C4-2B (cell line): ENCODE measurements around the gene RSRC1.

Experiments used
- ZFX ChIP-seq: fragments of 450-650 bp; IDR thresholded peaks from 2 replicates; pipeline ENCODE4 v1.6.1; 2017
- TF ChIP-seq, protein P1 (sequence below): fragments of 450-650 bp; conservative IDR thresholded peaks from 2 replicates; pipeline ENCODE4 v1.5.1; 2017; ENCODE audit warnings: mild to moderate bottlenecking

DNA sequence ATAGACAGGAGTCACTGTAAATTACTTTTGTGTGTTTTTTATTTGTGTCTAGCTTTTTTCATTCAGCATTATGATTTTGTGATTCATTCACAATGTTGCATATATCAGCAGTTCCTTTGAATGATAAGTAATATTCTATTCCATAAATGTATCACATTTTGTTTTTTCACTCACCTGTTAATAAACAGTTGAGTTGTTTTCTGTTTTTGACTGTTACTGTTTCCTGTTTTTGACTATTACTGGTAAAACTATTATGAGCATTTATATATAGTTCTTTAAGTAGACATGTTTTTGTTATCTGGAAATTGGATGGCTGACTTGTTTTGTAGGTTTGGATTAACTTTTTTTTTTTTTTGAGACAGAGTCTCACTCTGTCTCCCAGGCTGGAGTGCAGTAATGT is 138.4 kb downstream of the RSRC1 start:
- TF ChIP-seq, protein P1, sequence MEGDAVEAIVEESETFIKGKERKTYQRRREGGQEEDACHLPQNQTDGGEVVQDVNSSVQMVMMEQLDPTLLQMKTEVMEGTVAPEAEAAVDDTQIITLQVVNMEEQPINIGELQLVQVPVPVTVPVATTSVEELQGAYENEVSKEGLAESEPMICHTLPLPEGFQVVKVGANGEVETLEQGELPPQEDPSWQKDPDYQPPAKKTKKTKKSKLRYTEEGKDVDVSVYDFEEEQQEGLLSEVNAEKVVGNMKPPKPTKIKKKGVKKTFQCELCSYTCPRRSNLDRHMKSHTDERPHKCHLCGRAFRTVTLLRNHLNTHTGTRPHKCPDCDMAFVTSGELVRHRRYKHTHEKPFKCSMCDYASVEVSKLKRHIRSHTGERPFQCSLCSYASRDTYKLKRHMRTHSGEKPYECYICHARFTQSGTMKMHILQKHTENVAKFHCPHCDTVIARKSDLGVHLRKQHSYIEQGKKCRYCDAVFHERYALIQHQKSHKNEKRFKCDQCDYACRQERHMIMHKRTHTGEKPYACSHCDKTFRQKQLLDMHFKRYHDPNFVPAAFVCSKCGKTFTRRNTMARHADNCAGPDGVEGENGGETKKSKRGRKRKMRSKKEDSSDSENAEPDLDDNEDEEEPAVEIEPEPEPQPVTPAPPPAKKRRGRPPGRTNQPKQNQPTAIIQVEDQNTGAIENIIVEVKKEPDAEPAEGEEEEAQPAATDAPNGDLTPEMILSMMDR = no peak
- no peak for TF ChIP-seq ZFX
